GM12878 (cell line): ENCODE measurements around the gene MEMO1. TPM values are rescaled to one million over a fixed set of nuclear protein-coding genes. Genes with fewer than 3 reads are reported as not detected.

Source experiments
- ATAC-seq: fragments of 200-7000 bp; cut with Tn5 transposase; 3 replicates; pipeline ENCODE4 v1.9.1; 2020; ENCODE audit warnings: mild to moderate bottlenecking, moderate library complexity
- BruUV-seq: library from RNA; stranded (reverse); fragments of 400-500 nt; replicated peaks from 2 replicates; lab custom pipeline; 2021; lab: Mats Ljungman, UMichigan
- CTCF ChIA-PET: fragments of 300-600 bp; sonication (Branson Sonifier 250); formaldehyde crosslinking; extraction: SDS; loops from one replicate; lab custom pipeline; 2021; ENCODE audit warnings: inconsistent platforms; lab: Yijun Ruan, JAX
- POLR2A ChIA-PET: fragments of 350-600 bp; formaldehyde crosslinking; extraction: SDS; loops from one replicate; lab custom pipeline; 2021; ENCODE audit warnings: inconsistent platforms; lab: Charles Lee
- RAD21 ChIA-PET: fragments of 300-600 bp; sonication (Branson Sonifier 250); formaldehyde crosslinking; loops from one replicate; lab custom pipeline; 2023; ENCODE audit warnings: antibody characterized with exemption; ENCODE audit not compliant: unreplicated experiment; lab: Charles Lee
- SMC1A ChIA-PET: fragments of 300-600 bp; sonication (Branson Sonifier 250); formaldehyde crosslinking; loops from one replicate; lab custom pipeline; 2023; ENCODE audit not compliant: unreplicated experiment, uncharacterized antibody; lab: Charles Lee
- DNase-seq: peaks from one replicate; pipeline ENCODE4 v3.0.0-alpha.2; 2011; ENCODE audit warnings: low read depth, low spot score
- FAIRE-seq: peaks from 3 replicates; lab custom pipeline; 2011; peaks lifted over from hg19 to GRCh38; lab: Jason Lieb, UNC
- H2AFZ ChIP-seq: 2 replicates; pipeline ENCODE4 v1.6.0; 2011; ENCODE audit warnings: low read depth, low read length, control low read depth; ENCODE audit not compliant: control insufficient read depth
- H3K27ac ChIP-seq: 2 replicates; pipeline ENCODE4 v1.5.1; 2011; ENCODE audit warnings: control low read depth; ENCODE audit not compliant: control insufficient read depth, insufficient read depth
- H3K27me3 ChIP-seq, 2 experiments: replicated peaks in 1 of 2; 2 replicates each; pipeline versions ENCODE4 v1.6.0 to v1.6.1; 2011; ENCODE audit warnings: low read length in 1 of 2; ENCODE audit not compliant: control insufficient read depth in 2 of 2, insufficient read depth in 2 of 2
- H3K36me3 ChIP-seq, 2 experiments: 2 replicates each; pipeline ENCODE4 v1.5.1; 2011; ENCODE audit warnings: low read length in 1 of 2; ENCODE audit not compliant: control insufficient read depth in 2 of 2, insufficient read depth in 2 of 2
- H3K4me1 ChIP-seq: 2 replicates; pipeline ENCODE4 v1.6.1; 2011; ENCODE audit warnings: mild to moderate bottlenecking, low read length, moderate library complexity, mixed read lengths; ENCODE audit not compliant: control insufficient read depth, insufficient read depth
- H3K4me2 ChIP-seq: 2 replicates; pipeline ENCODE4 v1.6.0; 2011; ENCODE audit warnings: control low read depth; ENCODE audit not compliant: control insufficient read depth, insufficient read depth
- H3K4me3 ChIP-seq: fragments of 200-600 bp; sonication (generic); 2 replicates; pipeline ENCODE4 v1.5.1; 2016
- H3K79me2 ChIP-seq: 2 replicates; pipeline ENCODE4 v1.6.0; 2011; ENCODE audit warnings: low read length; ENCODE audit not compliant: control insufficient read depth, insufficient read depth
- H3K9ac ChIP-seq: 2 replicates; pipeline ENCODE4 v1.8.0; 2011; ENCODE audit warnings: low read length, control low read depth, mixed read lengths; ENCODE audit not compliant: control insufficient read depth, insufficient read depth
- H3K9me3 ChIP-seq: replicated peaks from 3 replicates; pipeline ENCODE4 v1.5.1; 2011; ENCODE audit warnings: mild to moderate bottlenecking, low read length; ENCODE audit not compliant: control insufficient read depth, insufficient read depth
- H4K20me1 ChIP-seq: 2 replicates; pipeline ENCODE4 v1.6.0; 2011; ENCODE audit not compliant: control insufficient read depth, insufficient read depth
- BHLHE40 ChIP-seq, 2 experiments: fragments of 450-650 bp in 1 of 2; IDR thresholded peaks; 2 replicates each; pipeline ENCODE4 v1.6.1; 2011 to 2017; ENCODE audit warnings: low read depth in 2 of 2, borderline replicate concordance in 1 of 2, improper control_type of control experiment in 1 of 2, low read length in 1 of 2, mild to moderate bottlenecking in 1 of 2
- CBX5 ChIP-seq: sonication (generic); IDR thresholded peaks from 2 replicates; pipeline ENCODE4 v1.6.1; 2016; ENCODE audit warnings: low read depth, moderate library complexity, mild to moderate bottlenecking, inconsistent platforms
- DPF2 ChIP-seq: fragments of 450-650 bp; IDR thresholded peaks from 2 replicates; pipeline ENCODE4 v1.6.1; 2017; ENCODE audit warnings: mild to moderate bottlenecking
- ETV6 ChIP-seq, 2 experiments: fragments of 450-650 bp in 1 of 2; IDR thresholded peaks in 1 of 2; conservative IDR thresholded peaks in 1 of 2; 2 replicates each; pipeline ENCODE4 v1.6.1; 2014; ENCODE audit warnings: antibody characterized with exemption in 1 of 2, borderline replicate concordance in 1 of 2, low read depth in 1 of 2, mild to moderate bottlenecking in 1 of 2, moderate library complexity in 1 of 2
- HCFC1 ChIP-seq: fragments of 150-350 bp; IDR thresholded peaks from 2 replicates; pipeline ENCODE4 v1.6.1; 2014; ENCODE audit warnings: low read length
- KAT2A ChIP-seq: conservative IDR thresholded peaks from 2 replicates; pipeline ENCODE4 v1.6.1; 2011; ENCODE audit warnings: low read depth, low read length; ENCODE audit not compliant: control insufficient read depth
- MXI1 ChIP-seq: fragments of 150-350 bp; IDR thresholded peaks from 2 replicates; pipeline ENCODE4 v1.6.1; 2011; ENCODE audit warnings: low read depth, mild to moderate bottlenecking, inconsistent platforms, low read length, improper control_type of control experiment
- MYC ChIP-seq: IDR thresholded peaks from 2 replicates; pipeline ENCODE4 v1.6.1; 2011; ENCODE audit warnings: mild to moderate bottlenecking, low read length, moderate library complexity, inconsistent platforms; ENCODE audit not compliant: insufficient read depth, insufficient replicate concordance, insufficient read length, severe bottlenecking
- NFIC ChIP-seq: IDR thresholded peaks from 2 replicates; pipeline ENCODE4 v1.6.1; 2012; ENCODE audit warnings: low read depth, mild to moderate bottlenecking, inconsistent platforms, low read length, moderate library complexity
- SMAD5 ChIP-seq: IDR thresholded peaks from 2 replicates; pipeline ENCODE4 v1.6.1; 2016; ENCODE audit warnings: antibody characterized with exemption, low read depth
- SP1 ChIP-seq: IDR thresholded peaks from one replicate; pipeline ENCODE4 v1.6.1; 2011; ENCODE audit warnings: low read depth, low read length
- STAT1 ChIP-seq: fragments of 450-650 bp; conservative IDR thresholded peaks from 2 replicates; pipeline ENCODE4 v1.6.1; 2014; ENCODE audit warnings: antibody characterized with exemption, mild to moderate bottlenecking
- WRNIP1 ChIP-seq: IDR thresholded peaks from 2 replicates; pipeline ENCODE4 v1.6.1; 2011; ENCODE audit warnings: low read depth, low read length, improper control_type of control experiment, borderline replicate concordance
- in situ Hi-C: fragments of 300-500 bp; cut with MboI; formaldehyde crosslinking; loops from 9 replicates; pipeline ENCODE4 v1.14.3; 2018; ENCODE audit warnings: mixed read lengths
- intact Hi-C: fragments of 100-400 bp; cut with micrococcal nuclease; formaldehyde crosslinking; loops from one replicate; pipeline ENCODE4 v1.14.2; 2022; ENCODE audit not compliant: unreplicated experiment
- polyA plus RNA-seq, 11 experiments: library from polyadenylated mRNA; depleted of rRNA in 4 of 11; unstranded in 6 of 11; stranded (reverse) in 5 of 11; fragments of >200 nt; fragmentation: Nextera tagmentation in 4 of 11; fragmentation: Illumina TruSeq in 1 of 11; extraction: Ambion mirVana in 4 of 11; extraction: Trizol in 1 of 11; gene quantifications; 1 replicate in 1 of 11; 2 replicates in 10 of 11; pipeline versions ENCODE4 v1.2.1 to v1.2.3, GENCODE V29; 2011 to 2016; ENCODE audit warnings: inconsistent platforms in 2 of 11, missing spikeins in 2 of 11, low read depth in 1 of 11
- total RNA-seq, 4 experiments: library from RNA; depleted of rRNA in 3 of 4; stranded (reverse); fragments of >200 nt in 3 of 4; fragmentation: Illumina TruSeq in 1 of 4; extraction: Trizol in 1 of 4; gene quantifications; 2 replicates each; pipeline versions ENCODE4 v1.2.1 to v1.2.3, GENCODE V29; 2013 to 2021
- TF ChIP-seq, protein P1 (sequence below): IDR thresholded peaks from 2 replicates; pipeline ENCODE4 v1.6.1; 2011; ENCODE audit warnings: mild to moderate bottlenecking, low read depth, low read length, moderate library complexity; ENCODE audit not compliant: insufficient replicate concordance
- TF ChIP-seq, protein P2 (sequence below): IDR thresholded peaks from 2 replicates; pipeline ENCODE4 v1.6.1; 2011; ENCODE audit warnings: borderline replicate concordance, low read depth, mild to moderate bottlenecking, moderate library complexity, mixed read lengths, low read length; ENCODE audit not compliant: insufficient read depth; ENCODE audit errors: extremely low read length
- TF ChIP-seq, protein P3 (sequence below): fragments of 450-650 bp; IDR thresholded peaks from 2 replicates; pipeline ENCODE4 v1.6.1; 2014; ENCODE audit warnings: mild to moderate bottlenecking
- TF ChIP-seq, protein P4 (sequence below): fragments of 450-650 bp; IDR thresholded peaks from 2 replicates; pipeline ENCODE4 v1.6.1; 2017; ENCODE audit warnings: mild to moderate bottlenecking, moderate library complexity

MEMO1 gene
- total and polyA plus RNA-seq, 10 of the 15 experiments (the other 5 are each of a cell fraction or from before 2014, with no cell fraction given), result 39.8 to 99.1 (median 72.2) TPM

DNA sequence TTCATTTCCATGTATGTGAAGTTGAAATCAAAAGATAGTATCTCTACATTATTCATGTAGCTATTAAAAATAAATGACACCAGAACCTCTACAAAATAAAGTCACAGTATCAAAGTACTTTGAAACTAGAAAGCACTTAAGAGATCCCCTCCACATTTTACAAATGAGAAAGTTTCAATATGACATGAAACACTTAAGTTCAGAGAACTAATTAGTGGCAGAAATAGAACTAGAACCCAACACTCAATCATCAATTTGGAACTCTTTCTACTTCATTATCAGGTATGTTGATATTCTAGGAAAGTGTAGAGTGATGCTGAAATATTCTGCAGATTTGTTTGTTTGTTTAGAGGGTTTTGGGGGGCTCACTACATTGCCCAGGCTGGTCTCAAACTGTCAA lies 145.6 kb downstream of the MEMO1 start:
- ChIA-PET SMC1A (interaction anchor here (0.5 to 1.1 kb wide), 5 partner anchors 12 to 367 kb away, joined by 3 read pairs; no protein-coding TSS in a partner anchor), RAD21 (interaction anchor here (0.6 to 1.8 kb wide), 5 partner anchors 12 to 596 kb away, joined by 3 to 7 read pairs (median 5); partner anchors contain the start of gene SPAST), POLR2A (interaction anchor here (0.5 to 1.4 kb wide), 3 partner anchors 21 to 321 kb away, joined by 4 to 5 read pairs (median 4); no protein-coding TSS in a partner anchor), CTCF (interaction anchor here (0.7 to 1.2 kb wide), 4 partner anchors 10 to 143 kb away, joined by 3 to 5 read pairs (median 4); no protein-coding TSS in a partner anchor)
- Histone ChIP-seq H3K9ac (no peak overlapping the region), H3K27ac (no peak overlapping the region), H3K9me3 (no peaks in the 10 kb centered on the region), H3K4me1 (no peaks in the 10 kb centered on the region), H4K20me1 (no peaks in the 10 kb centered on the region), H2AFZ (no peak overlapping the region), H3K79me2 (no peaks in the 10 kb centered on the region), H3K27me3 (no peaks in the 10 kb centered on the region), H3K36me3 (no peaks in the 10 kb centered on the region), H3K4me3 (no peak overlapping the region), H3K4me2 (no peak overlapping the region)
- FAIRE-seq, result no peak
- ATAC-seq, result peak; percentile 78
- intact Hi-C loops, result no loop called here
- DNase-seq, result no peak
- in situ Hi-C loops, result no loop called here
- no TSS peak for BruUV-seq
- TF ChIP-seq HCFC1 (no peak), SP1 (no peak), SMAD5 (no peak), MYC (no peak), CBX5 (no peak), KAT2A (no peak), DPF2 (no peak), BHLHE40 (IDR thresholded peaks at IDR 0.05; ENCODE audit: borderline replicate concordance in 1 of 2, low read depth in 2 of 2, low read length in 1 of 2) (no peak), NFIC (no peak), ETV6 (conservative IDR thresholded peaks at IDR 0.05 in 1 of 2, IDR thresholded peaks at IDR 0.05 in 1 of 2; ENCODE audit: borderline replicate concordance in 1 of 2, low read depth in 1 of 2) (no peak), MXI1 (no peak), WRNIP1 (no peak), STAT1 (no peak)
- TF ChIP-seq, protein P1, sequence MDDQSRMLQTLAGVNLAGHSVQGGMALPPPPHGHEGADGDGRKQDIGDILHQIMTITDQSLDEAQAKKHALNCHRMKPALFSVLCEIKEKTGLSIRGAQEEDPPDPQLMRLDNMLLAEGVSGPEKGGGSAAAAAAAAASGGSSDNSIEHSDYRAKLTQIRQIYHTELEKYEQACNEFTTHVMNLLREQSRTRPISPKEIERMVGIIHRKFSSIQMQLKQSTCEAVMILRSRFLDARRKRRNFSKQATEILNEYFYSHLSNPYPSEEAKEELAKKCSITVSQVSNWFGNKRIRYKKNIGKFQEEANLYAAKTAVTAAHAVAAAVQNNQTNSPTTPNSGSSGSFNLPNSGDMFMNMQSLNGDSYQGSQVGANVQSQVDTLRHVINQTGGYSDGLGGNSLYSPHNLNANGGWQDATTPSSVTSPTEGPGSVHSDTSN, result no peak
- TF ChIP-seq, protein P2, sequence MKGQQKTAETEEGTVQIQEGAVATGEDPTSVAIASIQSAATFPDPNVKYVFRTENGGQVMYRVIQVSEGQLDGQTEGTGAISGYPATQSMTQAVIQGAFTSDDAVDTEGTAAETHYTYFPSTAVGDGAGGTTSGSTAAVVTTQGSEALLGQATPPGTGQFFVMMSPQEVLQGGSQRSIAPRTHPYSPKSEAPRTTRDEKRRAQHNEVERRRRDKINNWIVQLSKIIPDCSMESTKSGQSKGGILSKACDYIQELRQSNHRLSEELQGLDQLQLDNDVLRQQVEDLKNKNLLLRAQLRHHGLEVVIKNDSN, result no peak
- TF ChIP-seq, protein P3, sequence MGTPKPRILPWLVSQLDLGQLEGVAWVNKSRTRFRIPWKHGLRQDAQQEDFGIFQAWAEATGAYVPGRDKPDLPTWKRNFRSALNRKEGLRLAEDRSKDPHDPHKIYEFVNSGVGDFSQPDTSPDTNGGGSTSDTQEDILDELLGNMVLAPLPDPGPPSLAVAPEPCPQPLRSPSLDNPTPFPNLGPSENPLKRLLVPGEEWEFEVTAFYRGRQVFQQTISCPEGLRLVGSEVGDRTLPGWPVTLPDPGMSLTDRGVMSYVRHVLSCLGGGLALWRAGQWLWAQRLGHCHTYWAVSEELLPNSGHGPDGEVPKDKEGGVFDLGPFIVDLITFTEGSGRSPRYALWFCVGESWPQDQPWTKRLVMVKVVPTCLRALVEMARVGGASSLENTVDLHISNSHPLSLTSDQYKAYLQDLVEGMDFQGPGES, result no peak
- TF ChIP-seq, protein P4, sequence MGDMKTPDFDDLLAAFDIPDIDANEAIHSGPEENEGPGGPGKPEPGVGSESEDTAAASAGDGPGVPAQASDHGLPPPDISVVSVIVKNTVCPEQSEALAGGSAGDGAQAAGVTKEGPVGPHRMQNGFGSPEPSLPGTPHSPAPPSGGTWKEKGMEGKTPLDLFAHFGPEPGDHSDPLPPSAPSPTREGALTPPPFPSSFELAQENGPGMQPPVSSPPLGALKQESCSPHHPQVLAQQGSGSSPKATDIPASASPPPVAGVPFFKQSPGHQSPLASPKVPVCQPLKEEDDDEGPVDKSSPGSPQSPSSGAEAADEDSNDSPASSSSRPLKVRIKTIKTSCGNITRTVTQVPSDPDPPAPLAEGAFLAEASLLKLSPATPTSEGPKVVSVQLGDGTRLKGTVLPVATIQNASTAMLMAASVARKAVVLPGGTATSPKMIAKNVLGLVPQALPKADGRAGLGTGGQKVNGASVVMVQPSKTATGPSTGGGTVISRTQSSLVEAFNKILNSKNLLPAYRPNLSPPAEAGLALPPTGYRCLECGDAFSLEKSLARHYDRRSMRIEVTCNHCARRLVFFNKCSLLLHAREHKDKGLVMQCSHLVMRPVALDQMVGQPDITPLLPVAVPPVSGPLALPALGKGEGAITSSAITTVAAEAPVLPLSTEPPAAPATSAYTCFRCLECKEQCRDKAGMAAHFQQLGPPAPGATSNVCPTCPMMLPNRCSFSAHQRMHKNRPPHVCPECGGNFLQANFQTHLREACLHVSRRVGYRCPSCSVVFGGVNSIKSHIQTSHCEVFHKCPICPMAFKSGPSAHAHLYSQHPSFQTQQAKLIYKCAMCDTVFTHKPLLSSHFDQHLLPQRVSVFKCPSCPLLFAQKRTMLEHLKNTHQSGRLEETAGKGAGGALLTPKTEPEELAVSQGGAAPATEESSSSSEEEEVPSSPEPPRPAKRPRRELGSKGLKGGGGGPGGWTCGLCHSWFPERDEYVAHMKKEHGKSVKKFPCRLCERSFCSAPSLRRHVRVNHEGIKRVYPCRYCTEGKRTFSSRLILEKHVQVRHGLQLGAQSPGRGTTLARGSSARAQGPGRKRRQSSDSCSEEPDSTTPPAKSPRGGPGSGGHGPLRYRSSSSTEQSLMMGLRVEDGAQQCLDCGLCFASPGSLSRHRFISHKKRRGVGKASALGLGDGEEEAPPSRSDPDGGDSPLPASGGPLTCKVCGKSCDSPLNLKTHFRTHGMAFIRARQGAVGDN, result no peak
